ENCODE results near the gene CDC42BPA. TPM values are rescaled to one million over a fixed set of nuclear protein-coding genes. Genes with fewer than 3 reads are reported as not detected.

The CDC42BPA gene
- total RNA-seq, 4 donors from 2014 or later, result 16.8 to 26.9 (median 22.5) TPM

DNA sequence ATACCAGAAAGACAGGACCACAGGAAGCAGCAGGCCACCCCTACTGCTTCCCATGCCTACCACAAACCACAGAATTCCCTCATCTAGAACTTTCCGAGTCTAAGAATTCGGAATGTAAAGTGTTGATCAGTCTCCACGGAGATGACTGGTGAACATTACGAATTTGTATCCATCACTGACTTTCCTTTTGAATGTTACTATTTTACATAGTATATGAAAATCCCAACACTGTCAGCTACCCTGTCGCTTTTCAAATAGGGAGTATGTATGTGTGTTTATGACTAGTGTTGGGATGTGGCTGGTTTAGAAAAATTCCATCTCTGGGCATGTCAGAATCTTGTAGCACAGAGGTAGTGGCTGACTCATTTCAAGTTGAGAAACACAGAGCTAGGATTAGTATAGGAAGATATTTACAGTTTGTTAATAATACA lies 260.0 kb downstream of the CDC42BPA start:
- DNase-seq (ENCODE audit: low spot score in 2 of 2), result no peak
- 84 to 90% methylated on average over 5 of the region's 5 CpGs for WGBS, 2 donors
- TF ChIP-seq POLR2A (IDR thresholded peaks at IDR 0.05) (no peak), CTCF (IDR thresholded peaks at IDR 0.05) (no peak)
- no peak overlapping the region for H3K4me3 ChIP-seq (ENCODE audit: low read depth, poor library complexity, severe bottlenecking)
- intact Hi-C loops (cut with DNase I; ENCODE audit: low total_unique reads), result no loop called here

DNA sequence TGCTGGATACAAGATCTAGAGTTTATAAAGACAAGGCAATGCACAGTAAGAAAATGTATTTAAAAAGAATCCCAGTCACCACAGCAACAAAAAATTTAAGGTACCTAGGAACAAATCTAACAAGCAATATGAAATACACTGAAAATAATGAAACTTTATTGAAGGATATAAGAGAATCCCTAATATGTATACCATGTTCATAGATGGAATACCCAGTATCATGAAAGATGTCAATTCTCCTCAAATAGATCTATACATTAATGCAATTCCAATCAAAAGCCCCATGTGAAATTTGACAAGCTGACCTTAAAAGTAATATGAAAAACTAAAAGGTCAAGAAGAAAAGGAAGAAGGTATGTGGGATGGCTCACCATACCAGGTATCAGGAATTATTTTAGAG lies 269.0 kb downstream of the CDC42BPA start:
- no peak overlapping the region for H3K4me3 ChIP-seq (ENCODE audit: low read depth, poor library complexity, severe bottlenecking)
- intact Hi-C loops (cut with DNase I; ENCODE audit: low total_unique reads), result no loop called here
- TF ChIP-seq POLR2A (IDR thresholded peaks at IDR 0.05) (no peak), CTCF (IDR thresholded peaks at IDR 0.05) (no peak)
- DNase-seq (ENCODE audit: low spot score in 2 of 2), result no peak

GRCh38 chr1:227043755-227044154 lies 274.5 kb downstream of the CDC42BPA start:
- no peak overlapping the region for H3K4me3 ChIP-seq (ENCODE audit: low read depth, poor library complexity, severe bottlenecking)
- 90 to 92% methylated on average over 5 of the region's 5 CpGs for WGBS, 2 donors
- no peak for DNase-seq (ENCODE audit: low spot score in 2 of 2)
- TF ChIP-seq CTCF (IDR thresholded peaks at IDR 0.05) (no peak), POLR2A (IDR thresholded peaks at IDR 0.05) (no peak)
- intact Hi-C loops (cut with DNase I; ENCODE audit: low total_unique reads), result no loop called here

DNA sequence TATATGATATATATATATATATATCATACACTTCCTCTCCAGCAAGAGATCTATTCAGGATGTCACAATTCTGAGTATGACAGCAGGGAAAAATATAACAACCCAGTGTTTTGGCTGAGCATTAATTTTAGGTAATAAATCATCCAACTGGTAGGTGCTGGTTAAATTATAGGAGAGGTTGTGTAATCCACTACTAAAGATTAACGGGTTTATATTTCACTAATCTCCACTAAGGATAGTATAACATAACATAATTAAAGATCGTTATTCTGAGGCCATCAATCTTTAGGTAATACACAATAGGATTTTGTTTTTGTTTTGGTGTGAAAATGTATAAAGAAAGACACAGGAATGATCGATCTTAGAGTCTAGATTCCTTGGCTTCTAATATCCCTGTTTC lies 276.0 kb downstream of the CDC42BPA start:
- 87 to 90% methylated on average over 3 of the region's 3 CpGs for WGBS, 2 donors
- no peak for TF ChIP-seq CTCF (IDR thresholded peaks at IDR 0.05)
- no peak for TF ChIP-seq POLR2A (IDR thresholded peaks at IDR 0.05)
- intact Hi-C loops (cut with DNase I; ENCODE audit: low total_unique reads), result no loop called here

DNA sequence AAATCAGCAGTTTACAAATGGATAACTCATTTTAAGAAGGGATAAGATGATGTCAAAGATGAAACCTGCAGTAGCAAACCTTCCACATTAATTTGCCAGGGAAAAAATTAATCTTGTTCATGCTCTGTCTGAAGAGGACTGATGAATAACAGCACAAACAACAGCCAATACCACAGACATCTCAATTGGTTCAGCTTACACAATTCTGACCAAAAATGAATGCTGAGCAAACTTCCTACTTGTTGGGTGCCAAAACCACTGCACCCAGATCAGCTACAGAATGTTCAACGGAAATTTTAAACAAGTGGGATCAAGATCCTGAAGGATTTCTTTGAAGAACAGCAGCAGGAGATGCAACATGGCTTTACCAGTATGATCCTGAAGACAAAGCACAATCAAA lies 279.9 kb downstream of the CDC42BPA start:
- intact Hi-C loops (cut with DNase I; ENCODE audit: low total_unique reads), result no loop called here
- TF ChIP-seq CTCF (IDR thresholded peaks at IDR 0.05) (no peak), POLR2A (IDR thresholded peaks at IDR 0.05) (no peak)
- 76 to 86% methylated on average over 1 of the region's 1 CpG for WGBS, 2 donors
- no peak overlapping the region for H3K4me3 ChIP-seq (ENCODE audit: low read depth, poor library complexity, severe bottlenecking)
- no peak for DNase-seq (ENCODE audit: low spot score in 2 of 2)

More for the DNA sequence above, 276.0 kb downstream of the CDC42BPA start:
- H3K4me3 ChIP-seq (ENCODE audit: low read depth, poor library complexity, severe bottlenecking), result no peak overlapping the region
- DNase-seq (ENCODE audit: low spot score in 2 of 2), result no peak

DNA sequence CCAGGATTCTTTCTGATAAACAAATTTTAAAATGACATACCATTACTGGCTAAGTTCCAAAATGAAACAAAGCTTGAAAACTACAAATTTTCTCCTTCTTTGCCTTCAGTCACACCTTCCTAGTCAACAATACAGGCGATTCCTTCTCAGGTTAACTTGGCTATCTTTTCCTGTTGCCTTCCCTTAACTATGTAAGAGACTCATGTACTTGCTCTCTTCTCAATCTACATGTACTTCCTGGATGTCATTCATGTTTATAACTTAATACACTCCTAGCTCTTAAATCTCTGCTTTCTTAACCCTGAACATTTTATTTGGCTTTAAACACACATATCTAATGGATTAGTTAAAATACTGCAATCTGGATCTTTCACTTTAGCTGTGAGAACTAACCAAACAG lies 281.2 kb downstream of the CDC42BPA start:
- no peak for DNase-seq (ENCODE audit: low spot score in 2 of 2)
- WGBS, 2 donors, result 88 to 90% methylated on average over 1 of the region's 1 CpG

More for the DNA sequence above, 281.2 kb downstream of the CDC42BPA start:
- no peak for TF ChIP-seq CTCF (IDR thresholded peaks at IDR 0.05)
- TF ChIP-seq POLR2A (IDR thresholded peaks at IDR 0.05), result no peak
- H3K4me3 ChIP-seq (ENCODE audit: low read depth, poor library complexity, severe bottlenecking), result no peak overlapping the region
- intact Hi-C loops (cut with DNase I; ENCODE audit: low total_unique reads), result no loop called here

Measured in lower leg skin (tissue), 4 donors.